ENCODE results near the gene TSPAN9.

- TF ChIP-seq CTCF (IDR thresholded peaks at IDR 0.05) (no peak), POLR2A (IDR thresholded peaks at IDR 0.05) (no peak)
These were observed 145.8 kb downstream of the TSPAN9 start for GRCh38 chr12:3222979-3223378.

Data from testis (tissue), 2 donors.